Tibial artery (tissue), 4 donors: ENCODE measurements around the gene KAZN.

Source experiments
- DNase-seq, 2 donors: peaks; one replicate each; pipeline ENCODE4 v3.0.0-alpha.2; 2019
- H3K27ac ChIP-seq, 2 donors: fragments of 200-600 bp; sonication (generic) in 1 of 2; 1 replicate in 1 of 2; 2 replicates in 1 of 2; pipeline ENCODE4 v1.5.1; 2018 to 2019; ENCODE audit warnings: mild to moderate bottlenecking in 1 of 2
- H3K27me3 ChIP-seq, 2 donors: fragments of 200-600 bp; sonication (generic) in 1 of 2; one replicate each; pipeline versions ENCODE4 v1.5.1 to v1.6.0; 2016 to 2019
- H3K36me3 ChIP-seq, 3 donors: fragments of 200-600 bp; sonication (generic) in 2 of 3; one replicate each; pipeline ENCODE4 v1.5.1; 2016 to 2019; ENCODE audit warnings: mild to moderate bottlenecking in 2 of 3
- H3K4me1 ChIP-seq, 4 donors: fragments of 200-600 bp; sonication (generic) in 2 of 4; 1 replicate in 3 of 4; 2 replicates in 1 of 4; pipeline ENCODE4 v1.5.1; 2016 to 2019
- H3K4me3 ChIP-seq, 2 donors: fragments of 200-600 bp; sonication (generic) in 1 of 2; 1 replicate in 1 of 2; 2 replicates in 1 of 2; pipeline ENCODE4 v1.5.1; 2018 to 2019; ENCODE audit warnings: mild to moderate bottlenecking in 2 of 2
- H3K9me3 ChIP-seq, 3 donors: fragments of 200-600 bp; sonication (generic) in 1 of 3; one replicate each; pipeline ENCODE4 v1.5.1; 2016 to 2019
- CTCF ChIP-seq, 2 experiments: fragments of 200-600 bp in 1 of 2; fragments of 450-650 bp in 1 of 2; IDR thresholded peaks; one replicate each; pipeline ENCODE4 v1.5.1; 2017 to 2019; ENCODE audit warnings: antibody characterized with exemption in 2 of 2, mild to moderate bottlenecking in 1 of 2, moderate library complexity in 1 of 2
- intact Hi-C: fragments of 100-400 bp; cut with DNase I; formaldehyde crosslinking; loops from one replicate; pipeline ENCODE4 v1.15.0; 2023; ENCODE audit warnings: low total_unique reads

KAZN gene

GRCh38 chr1:14811573-14811972 is 213.1 kb downstream of the KAZN start:
- intact Hi-C loops: no loop called here
- Histone ChIP-seq H3K27ac (no peak overlapping the region), H3K9me3 (peaks cover 4 to 15% (median 13%) of the 10 kb centered on the region in 3 donors), H3K27me3 (peaks cover 0 to 5% of the 10 kb centered on the region in 2 donors), H3K36me3 (peaks cover 0 to 4% (median 0%) of the 10 kb centered on the region in 3 donors), H3K4me1 (no peaks in the 10 kb centered on the region), H3K4me3 (no peak overlapping the region)
- no peak for DNase-seq
- TF ChIP-seq CTCF (IDR thresholded peaks at IDR 0.05): no peak

- Histone ChIP-seq H3K36me3 (peaks cover 0 to under 1% (median 0%) of the 10 kb centered on the region in 3 donors), H3K4me1 (no peaks in the 10 kb centered on the region), H3K27me3 (peaks cover 0 to 5% of the 10 kb centered on the region in 2 donors), H3K4me3 (no peak overlapping the region), H3K9me3 (peaks cover 0 to 9% (median 6%) of the 10 kb centered on the region in 3 donors), H3K27ac (no peak overlapping the region)
- no peak for TF ChIP-seq CTCF (IDR thresholded peaks at IDR 0.05)
- intact Hi-C loops: no loop called here
- no peak for DNase-seq
Measured at GRCh38 chr1:14812189-14812588, 213.7 kb downstream of the KAZN start.

- Histone ChIP-seq H3K27ac (no peak overlapping the region), H3K9me3 (no peaks in the 10 kb centered on the region), H3K27me3 (peaks cover 0 to 6% of the 10 kb centered on the region in 2 donors), H3K4me3 (no peak overlapping the region), H3K36me3 (no peaks in the 10 kb centered on the region), H3K4me1 (no peaks in the 10 kb centered on the region)
- no peak for TF ChIP-seq CTCF (IDR thresholded peaks at IDR 0.05)
- no peak for DNase-seq
- intact Hi-C loops: no loop called here
Measured at GRCh38 chr1:14815175-14815877, 216.8 kb downstream of the KAZN start.

- intact Hi-C loops: no loop called here
- Histone ChIP-seq H3K27ac (no peak overlapping the region), H3K27me3 (peaks cover 0 to 7% of the 10 kb centered on the region in 2 donors), H3K9me3 (no peaks in the 10 kb centered on the region), H3K4me1 (no peaks in the 10 kb centered on the region), H3K4me3 (no peak overlapping the region), H3K36me3 (no peaks in the 10 kb centered on the region)
- no peak for DNase-seq
- no peak for TF ChIP-seq CTCF (IDR thresholded peaks at IDR 0.05)
Measured at GRCh38 chr1:14817223-14818170, 219.0 kb downstream of the KAZN start.

GRCh38 chr1:14820295-14821085 is 222.0 kb downstream of the KAZN start:
- Histone ChIP-seq H3K4me1 (no peaks in the 10 kb centered on the region), H3K36me3 (no peaks in the 10 kb centered on the region), H3K27ac (no peak overlapping the region), H3K4me3 (no peak overlapping the region), H3K9me3 (no peaks in the 10 kb centered on the region), H3K27me3 (peaks cover 0 to 2% of the 10 kb centered on the region in 2 donors)
- no peak for DNase-seq
- intact Hi-C loops: no loop called here
- TF ChIP-seq CTCF (IDR thresholded peaks at IDR 0.05): no peak
